ENCODE data around the gene TCP11L2. TPM values are rescaled to one million over a fixed set of nuclear protein-coding genes. Genes with fewer than 3 reads are reported as not detected.
A peak's percentile ranks its signal among the peaks of the same experiment; 100 is the strongest.

TCP11L2 gene
- total and polyA plus RNA-seq, 2 of the 13 experiments (the other 11 are each of a cell fraction or from before 2014, with no cell fraction given), result 4.6 to 24.1 TPM

GRCh38 chr12:106288494-106289195 lies 13.9 kb upstream of the TCP11L2 start (continued):
- peak; percentile 60; the same call in 1 of the 2 replicates for TF ChIP-seq RXRB (CRISPR knock-in tag; IDR thresholded peaks at IDR 0.05; ENCODE audit: borderline replicate concordance)
- TF ChIP-seq ZNF224 (CRISPR knock-in tag; IDR thresholded peaks at IDR 0.05), result no peak
- TF ChIP-seq ZNF639 (CRISPR knock-in tag; conservative IDR thresholded peaks at IDR 0.05), result no peak
- peak; percentile 2; the same call in 1 of the 2 replicates for TF ChIP-seq TCF7 (IDR thresholded peaks at IDR 0.05; ENCODE audit: low read depth)
- TF ChIP-seq TARDBP (CRISPR knock-in tag; IDR thresholded peaks at IDR 0.05), result peak; percentile 56; the same call in 1 of the 2 replicates
- peak; percentile 95 for TF ChIP-seq ATF3 (CRISPR knock-in tag; IDR thresholded peaks at IDR 0.05)
- TF ChIP-seq RXRA (CRISPR knock-in tag; IDR thresholded peaks at IDR 0.05), result no peak; the same call in 1 of the 2 replicates
- peak; percentile 82 for TF ChIP-seq ZNF644 (CRISPR knock-in tag; IDR thresholded peaks at IDR 0.05; ENCODE audit: low read depth)
- peak; percentile 78 for TF ChIP-seq ELF3 (CRISPR knock-in tag; IDR thresholded peaks at IDR 0.05)
- TF ChIP-seq ATF4 (CRISPR knock-in tag; IDR thresholded peaks at IDR 0.05), result peak; percentile 96 to 100
- no peak for TF ChIP-seq CCDC6 (CRISPR knock-in tag; IDR thresholded peaks at IDR 0.05)
- no peak for TF ChIP-seq ZNF333 (CRISPR knock-in tag; IDR thresholded peaks at IDR 0.05; ENCODE audit: borderline replicate concordance)
- no peak for TF ChIP-seq POLR2AphosphoS5 (IDR thresholded peaks at IDR 0.05; ENCODE audit: low read depth, low read length)
- TF ChIP-seq NCOA1 (CRISPR knock-in tag; IDR thresholded peaks at IDR 0.05), result no peak
- TF ChIP-seq SNAPC4 (CRISPR knock-in tag; IDR thresholded peaks at IDR 0.05), result no peak
- 0 out of 2 replicates have a peak, but pooled peaks have one; percentile 13 for TF ChIP-seq ZBTB7B (CRISPR knock-in tag; IDR thresholded peaks at IDR 0.05)
- TF ChIP-seq FOSL2 (CRISPR knock-in tag; IDR thresholded peaks at IDR 0.05), result peak; percentile 100
- 0 out of 2 replicates have a peak, but pooled peaks have one; percentile 21 for TF ChIP-seq ZNF547 (CRISPR knock-in tag; IDR thresholded peaks at IDR 0.05)
- TF ChIP-seq IKZF5 (CRISPR knock-in tag; IDR thresholded peaks at IDR 0.05), result peak; percentile 56; the same call in 1 of the 2 replicates
- peak; percentile 57; the same call in 1 of the 2 replicates for TF ChIP-seq ZNF331 (CRISPR knock-in tag; IDR thresholded peaks at IDR 0.05)
